ENCODE measurements around the gene CDH3.

Gene CDH3

GRCh38 chr16:68644715-68645493 lies at the start of gene CDH3:
CDH3 (plus strand) TSS chr16:68645310; CDS start chr16:68645380, 70 bp downstream.
- DNase-seq (ENCODE audit: low read depth): peak; percentile 53

GRCh38 chr16:68596266-68596665 lies 48.8 kb upstream of the CDH3 start:
- DNase-seq (ENCODE audit: low read depth): no peak

GRCh38 chr16:68599586-68599985 lies 45.5 kb upstream of the CDH3 start:
- no peak for DNase-seq (ENCODE audit: low read depth)

GRCh38 chr16:68605746-68606145 lies 39.4 kb upstream of the CDH3 start:
- DNase-seq (ENCODE audit: low read depth): peak; percentile 4

- DNase-seq (ENCODE audit: low read depth): no peak
Observed at GRCh38 chr16:68607443-68607842, 37.7 kb upstream of the CDH3 start.

- no peak for DNase-seq (ENCODE audit: low read depth)
Observed at GRCh38 chr16:68608330-68608729, 36.8 kb upstream of the CDH3 start.

- DNase-seq (ENCODE audit: low read depth): no peak
Observed at GRCh38 chr16:68612996-68613395, 32.1 kb upstream of the CDH3 start.

- DNase-seq (ENCODE audit: low read depth): no peak
Observed at GRCh38 chr16:68617734-68618133, 27.4 kb upstream of the CDH3 start.

GRCh38 chr16:68626557-68626956 lies 18.6 kb upstream of the CDH3 start:
- no peak for DNase-seq (ENCODE audit: low read depth)

GRCh38 chr16:68627951-68628425 lies 17.1 kb upstream of the CDH3 start:
- DNase-seq (ENCODE audit: low read depth): peak; percentile 28

GRCh38 chr16:68629351-68629910 lies 15.7 kb upstream of the CDH3 start:
- no peak for DNase-seq (ENCODE audit: low read depth)

- peak; percentile 32 for DNase-seq (ENCODE audit: low read depth)
Observed at GRCh38 chr16:68636064-68636560, 9.0 kb upstream of the CDH3 start.

- peak; percentile 62 for DNase-seq (ENCODE audit: low read depth)
Observed at GRCh38 chr16:68636818-68637217, 8.3 kb upstream of the CDH3 start.

GRCh38 chr16:68640972-68641371 lies 4.1 kb upstream of the CDH3 start:
- peak; percentile 81 for DNase-seq (ENCODE audit: low read depth)

GRCh38 chr16:68642047-68642435 lies 3.1 kb upstream of the CDH3 start:
- DNase-seq (ENCODE audit: low read depth): no peak

- DNase-seq (ENCODE audit: low read depth): peak; percentile 41
Observed at GRCh38 chr16:68642436-68643101, 2.5 kb upstream of the CDH3 start.

GRCh38 chr16:68643227-68643626 lies 1.9 kb upstream of the CDH3 start:
- DNase-seq (ENCODE audit: low read depth): no peak

- DNase-seq (ENCODE audit: low read depth): no peak
Observed at GRCh38 chr16:68643847-68644246, 1.3 kb upstream of the CDH3 start.

GRCh38 chr16:68644296-68644695 lies 814 bp upstream of the CDH3 start:
- no peak for DNase-seq (ENCODE audit: low read depth)

- DNase-seq (ENCODE audit: low read depth): no peak
Observed at GRCh38 chr16:68645494-68646388, 631 bp downstream of the CDH3 start.

- DNase-seq (ENCODE audit: low read depth): no peak
Observed at GRCh38 chr16:68646953-68647659, 2.0 kb downstream of the CDH3 start.
